Measurements from ENCODE around the gene CTDSPL2.

The CTDSPL2 gene

GRCh38 chr15:44565387-44566154 lies 138.1 kb downstream of the CTDSPL2 start:
- H3K36me3 Mint-ChIP-seq (ENCODE audit: insufficient read depth), result peaks cover 88% of the 10 kb centered on the region
- H3K27me3 Mint-ChIP-seq, result no peaks in the 10 kb centered on the region
- H3K27ac Mint-ChIP-seq, result peak overlapping the region; percentile 41 to 49
- ATAC-seq (replicated peaks) (no peak), DNase-seq (no peak)
- peaks cover 4 to 6% of the 10 kb centered on the region in 2 donors for H3K4me1 Mint-ChIP-seq (ENCODE audit: low read depth in 2 of 2)
- H3K4me3 Mint-ChIP-seq, result no peak overlapping the region
- no peaks in the 10 kb centered on the region for H3K9me3 Mint-ChIP-seq

- ATAC-seq (replicated peaks) (no peak), DNase-seq (no peak)
- peaks cover 0 to under 1% of the 10 kb centered on the region in 2 donors for H3K4me1 Mint-ChIP-seq (ENCODE audit: low read depth in 2 of 2)
- no peak overlapping the region for H3K4me3 Mint-ChIP-seq
- peaks cover 86% of the 10 kb centered on the region for H3K36me3 Mint-ChIP-seq (ENCODE audit: insufficient read depth)
- H3K9me3 Mint-ChIP-seq, result no peaks in the 10 kb centered on the region
- no peaks in the 10 kb centered on the region for H3K27me3 Mint-ChIP-seq
- H3K27ac Mint-ChIP-seq, result peak overlapping the region; percentile 41 to 49
These were observed 138.7 kb downstream of the CTDSPL2 start for GRCh38 chr15:44566155-44566540.

- peaks cover 77% of the 10 kb centered on the region for H3K36me3 Mint-ChIP-seq (ENCODE audit: insufficient read depth)
- no peak for ATAC-seq (replicated peaks)
These were observed 140.9 kb downstream of the CTDSPL2 start for GRCh38 chr15:44568338-44568737.

GRCh38 chr15:44569316-44569715 lies 141.9 kb downstream of the CTDSPL2 start:
- Mint-ChIP-seq H3K27ac (peak overlapping the region in 1 of 2 donors; percentile 65), H3K36me3 (ENCODE audit: insufficient read depth) (peaks cover 70% of the 10 kb centered on the region), H3K4me3 (no peak overlapping the region), H3K27me3 (no peaks in the 10 kb centered on the region), H3K9me3 (no peaks in the 10 kb centered on the region), H3K4me1 (ENCODE audit: low read depth in 2 of 2) (no peaks in the 10 kb centered on the region)
- no peak for DNase-seq
- ATAC-seq (replicated peaks), result no peak

More at GRCh38 chr15:44568338-44568737, 140.9 kb downstream of the CTDSPL2 start:
- H3K9me3 Mint-ChIP-seq, result no peaks in the 10 kb centered on the region
- H3K4me3 Mint-ChIP-seq, result no peak overlapping the region
- no peaks in the 10 kb centered on the region for H3K27me3 Mint-ChIP-seq
- H3K4me1 Mint-ChIP-seq (ENCODE audit: low read depth in 2 of 2), result no peaks in the 10 kb centered on the region
- no peak for DNase-seq
- H3K27ac Mint-ChIP-seq, result peak overlapping the region in 1 of 2 donors; percentile 76

DNA sequence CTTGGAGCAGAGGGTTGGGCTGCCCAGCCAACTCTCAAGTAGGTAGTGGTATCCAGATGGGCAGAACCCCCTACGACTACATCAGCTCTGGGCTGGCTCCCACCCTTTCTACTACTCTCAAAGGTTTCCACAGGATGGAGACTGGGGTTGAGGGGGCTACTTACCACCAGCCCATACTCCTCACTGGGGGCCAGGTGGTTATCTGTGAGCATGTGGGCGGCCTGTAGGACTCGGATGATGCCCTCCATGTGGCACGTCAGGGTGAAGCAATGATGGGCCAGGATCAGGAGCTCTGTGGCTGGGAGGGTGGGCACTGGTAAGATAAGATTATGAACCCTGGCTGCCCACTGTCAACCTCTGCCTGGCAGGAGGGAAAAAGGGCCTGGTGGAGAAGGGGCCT lies 142.9 kb downstream of the CTDSPL2 start:
- Mint-ChIP-seq H3K36me3 (ENCODE audit: insufficient read depth) (peaks cover 70% of the 10 kb centered on the region), H3K4me1 (ENCODE audit: low read depth in 2 of 2) (peaks cover 0 to 3% of the 10 kb centered on the region in 2 donors), H3K9me3 (no peaks in the 10 kb centered on the region), H3K27me3 (no peaks in the 10 kb centered on the region), H3K4me3 (no peak overlapping the region), H3K27ac (peak overlapping the region in 1 of 2 donors; percentile 65)
- ATAC-seq (replicated peaks) (no peak), DNase-seq (no peak)

DNA sequence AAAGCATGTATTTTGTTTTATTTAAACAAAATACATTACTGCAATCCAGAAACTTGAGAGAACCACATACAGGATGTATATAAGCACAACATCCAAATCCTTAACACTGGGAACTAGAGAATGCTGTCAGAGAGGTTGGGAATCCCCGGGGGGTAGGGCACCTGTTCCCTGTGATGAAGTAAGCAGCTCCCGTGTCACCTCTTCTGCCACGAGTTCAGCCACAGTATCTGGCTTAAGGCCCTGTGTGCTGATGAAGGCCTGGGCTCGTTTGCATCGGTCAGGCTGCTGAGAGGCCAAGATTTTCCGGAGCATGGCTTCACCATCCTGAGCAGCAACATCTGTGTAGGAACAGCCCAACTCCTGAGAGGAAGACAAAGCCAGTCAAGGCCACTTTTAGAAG lies 146.0 kb downstream of the CTDSPL2 start:
- no peaks in the 10 kb centered on the region for H3K27me3 Mint-ChIP-seq
- peaks cover 0 to 3% of the 10 kb centered on the region in 2 donors for H3K4me1 Mint-ChIP-seq (ENCODE audit: low read depth in 2 of 2)
- peak overlapping the region in 1 of 2 donors; percentile 82 for H3K27ac Mint-ChIP-seq
- no peaks in the 10 kb centered on the region for H3K9me3 Mint-ChIP-seq
- DNase-seq (no peak), ATAC-seq (replicated peaks) (no peak)
- no peak overlapping the region for H3K4me3 Mint-ChIP-seq
- peaks cover 59% of the 10 kb centered on the region for H3K36me3 Mint-ChIP-seq (ENCODE audit: insufficient read depth)

DNA sequence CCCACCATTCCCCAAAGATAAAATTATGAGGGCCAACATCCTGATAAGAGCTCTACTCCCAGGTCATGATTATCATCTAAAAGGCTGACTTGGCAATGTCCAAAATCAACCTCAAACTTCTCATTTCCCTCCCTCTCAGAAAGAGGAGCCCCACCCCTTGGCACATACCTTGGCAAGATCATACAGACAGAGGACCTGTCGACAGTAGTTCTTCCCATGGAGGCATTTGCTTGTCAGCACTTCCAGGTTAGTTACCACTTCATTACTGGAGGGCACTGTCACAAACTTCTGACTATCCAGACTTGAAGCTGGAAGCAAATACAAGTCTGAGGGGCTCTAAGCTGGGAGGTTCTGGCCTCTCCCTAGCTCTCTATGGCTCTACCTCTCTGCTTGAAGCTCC lies 147.3 kb downstream of the CTDSPL2 start:
- ATAC-seq (replicated peaks) (no peak), DNase-seq (no peak)
- Mint-ChIP-seq H3K27ac (peak overlapping the region; percentile 78 to 82), H3K4me1 (ENCODE audit: low read depth in 2 of 2) (peaks cover 0 to 5% of the 10 kb centered on the region in 2 donors), H3K36me3 (ENCODE audit: insufficient read depth) (peaks cover 49% of the 10 kb centered on the region), H3K9me3 (no peaks in the 10 kb centered on the region), H3K4me3 (no peak overlapping the region), H3K27me3 (no peaks in the 10 kb centered on the region)

Data from effector memory CD8-positive, alpha-beta T cell (primary cell).